GM12892 (cell line): ENCODE measurements around the gene WDFY1.

Source experiments
- POLR2A ChIP-seq: IDR thresholded peaks from 2 replicates; pipeline ENCODE4 v1.6.1; 2011; ENCODE audit warnings: low read depth, low read length, control low read depth
- POLR2AphosphoS5 ChIP-seq: IDR thresholded peaks from 2 replicates; pipeline ENCODE4 v1.6.1; 2011; ENCODE audit warnings: low read depth, low read length, control low read depth
- TAF1 ChIP-seq: IDR thresholded peaks from 2 replicates; pipeline ENCODE4 v1.6.1; 2011; ENCODE audit warnings: low read depth, mild to moderate bottlenecking, control low read depth, low read length, borderline replicate concordance

- no peak for TF ChIP-seq POLR2A
- TF ChIP-seq POLR2AphosphoS5, result no peak
- no peak for TF ChIP-seq TAF1
Measured at GRCh38 chr2:223847410-223847809, 97.7 kb downstream of the WDFY1 start.
